ENCODE data around the gene ITGA3. TPM values are rescaled to one million over a fixed set of nuclear protein-coding genes. Genes with fewer than 3 reads are reported as not detected.

The ITGA3 gene
- total RNA-seq, 1 experiment from 2014 or later: 539 TPM

GRCh38 chr17:50048146-50048720 is 7.7 kb upstream of the ITGA3 start:
- peaks cover 96% of the 10 kb centered on the region for H3K4me1 Mint-ChIP-seq (ENCODE audit: low read depth, unreplicated experiment)
- no peaks in the 10 kb centered on the region for H3K27me3 Mint-ChIP-seq (ENCODE audit: unreplicated experiment)
- H3K27ac Mint-ChIP-seq (ENCODE audit: unreplicated experiment): peak overlapping the region; percentile 75
- H3K36me3 Mint-ChIP-seq (ENCODE audit: insufficient read depth, unreplicated experiment): peaks cover 61% of the 10 kb centered on the region
- no peak for DNase-seq
- CTCF ChIA-PET: interaction anchor here (1.0 to 1.3 kb wide), 2 partner anchors 9 to 21 kb away, joined by 3 read pairs; no protein-coding TSS in a partner anchor
- TF ChIP-seq CTCF (IDR thresholded peaks at IDR 0.05; ENCODE audit: unreplicated experiment): no peak
- no peak overlapping the region for H3K4me3 Mint-ChIP-seq (ENCODE audit: low read depth, unreplicated experiment)
- no TSS peak for BruUV-seq (replicated peaks)
- intact Hi-C loops (cut with micrococcal nuclease; ENCODE audit: unreplicated experiment): no loop called here
- peaks cover 3% of the 10 kb centered on the region for H3K9me3 Mint-ChIP-seq (ENCODE audit: low read depth, unreplicated experiment)

GRCh38 chr17:50048988-50049387 is 6.9 kb upstream of the ITGA3 start:
- peak overlapping the region; percentile 75 for H3K27ac Mint-ChIP-seq (ENCODE audit: unreplicated experiment)
- CTCF ChIA-PET: interaction anchor here (0.8 kb wide), 1 partner anchor 13 kb away, joined by 3 read pairs; no protein-coding TSS in a partner anchor
- H3K4me1 Mint-ChIP-seq (ENCODE audit: low read depth, unreplicated experiment): peaks cover 94% of the 10 kb centered on the region
- no peak for TF ChIP-seq CTCF (IDR thresholded peaks at IDR 0.05; ENCODE audit: unreplicated experiment)
- BruUV-seq (replicated peaks): no TSS peak
- H3K4me3 Mint-ChIP-seq (ENCODE audit: low read depth, unreplicated experiment): peak overlapping the region; percentile 2
- H3K36me3 Mint-ChIP-seq (ENCODE audit: insufficient read depth, unreplicated experiment): peaks cover 67% of the 10 kb centered on the region
- H3K9me3 Mint-ChIP-seq (ENCODE audit: low read depth, unreplicated experiment): peaks cover 3% of the 10 kb centered on the region
- intact Hi-C loops (cut with micrococcal nuclease; ENCODE audit: unreplicated experiment): no loop called here
- no peak for DNase-seq
- H3K27me3 Mint-ChIP-seq (ENCODE audit: unreplicated experiment): no peaks in the 10 kb centered on the region

- no peak for DNase-seq
- Mint-ChIP-seq H3K4me1 (ENCODE audit: low read depth, unreplicated experiment) (peaks cover 89% of the 10 kb centered on the region), H3K4me3 (ENCODE audit: low read depth, unreplicated experiment) (peak overlapping the region; percentile 2), H3K27ac (ENCODE audit: unreplicated experiment) (peak overlapping the region; percentile 75), H3K27me3 (ENCODE audit: unreplicated experiment) (no peaks in the 10 kb centered on the region), H3K36me3 (ENCODE audit: insufficient read depth, unreplicated experiment) (peaks cover 73% of the 10 kb centered on the region), H3K9me3 (ENCODE audit: low read depth, unreplicated experiment) (peaks cover 3% of the 10 kb centered on the region)
- BruUV-seq (replicated peaks): no TSS peak
- no peak for TF ChIP-seq CTCF (IDR thresholded peaks at IDR 0.05; ENCODE audit: unreplicated experiment)
- intact Hi-C loops (cut with micrococcal nuclease; ENCODE audit: unreplicated experiment): no loop called here
- CTCF ChIA-PET: interaction anchor here (0.8 to 1.4 kb wide), 3 partner anchors 13 to 22 kb away, joined by 3 to 9 read pairs (median 3); no protein-coding TSS in a partner anchor
Measured at GRCh38 chr17:50049636-50050035, 6.3 kb upstream of the ITGA3 start.

- no TSS peak for BruUV-seq (replicated peaks)
- peak; percentile 40 for TF ChIP-seq CTCF (IDR thresholded peaks at IDR 0.05; ENCODE audit: unreplicated experiment)
- H3K4me1 Mint-ChIP-seq (ENCODE audit: low read depth, unreplicated experiment): peaks cover 89% of the 10 kb centered on the region
Measured at GRCh38 chr17:50050431-50051032, 5.4 kb upstream of the ITGA3 start.

More at GRCh38 chr17:50050431-50051032, 5.4 kb upstream of the ITGA3 start:
- H3K27me3 Mint-ChIP-seq (ENCODE audit: unreplicated experiment): no peaks in the 10 kb centered on the region
- peak overlapping the region; percentile 96 for H3K27ac Mint-ChIP-seq (ENCODE audit: unreplicated experiment)
- H3K4me3 Mint-ChIP-seq (ENCODE audit: low read depth, unreplicated experiment): peak overlapping the region; percentile 46
- intact Hi-C loops (cut with micrococcal nuclease; ENCODE audit: unreplicated experiment): no loop called here
- CTCF ChIA-PET: interaction anchor here (1.1 to 1.4 kb wide), 2 partner anchors 16 to 23 kb away, joined by 3 to 9 read pairs; no protein-coding TSS in a partner anchor
- peaks cover 3% of the 10 kb centered on the region for H3K9me3 Mint-ChIP-seq (ENCODE audit: low read depth, unreplicated experiment)
- no peak for DNase-seq
- H3K36me3 Mint-ChIP-seq (ENCODE audit: insufficient read depth, unreplicated experiment): peaks cover 78% of the 10 kb centered on the region
